ENCODE measurements around the gene CNTN1. TPM values are rescaled to one million over a fixed set of nuclear protein-coding genes. Genes with fewer than 3 reads are reported as not detected.

The CNTN1 gene
- not detected in 2 replicates for total RNA-seq

GRCh38 chr12:40691913-40692764 is at the start of gene CNTN1:
CNTN1 (plus strand) TSS chr12:40692439.

Data from cardiac atrium fibroblast (primary cell).